ENCODE measurements around the gene RAB8B. TPM values are rescaled to one million over a fixed set of nuclear protein-coding genes. Genes with fewer than 3 reads are reported as not detected.

The RAB8B gene
- total and polyA plus RNA-seq, 2 of the 13 experiments (the other 11 are each of a cell fraction or from before 2014, with no cell fraction given) = 6.8 to 14.2 TPM

DNA sequence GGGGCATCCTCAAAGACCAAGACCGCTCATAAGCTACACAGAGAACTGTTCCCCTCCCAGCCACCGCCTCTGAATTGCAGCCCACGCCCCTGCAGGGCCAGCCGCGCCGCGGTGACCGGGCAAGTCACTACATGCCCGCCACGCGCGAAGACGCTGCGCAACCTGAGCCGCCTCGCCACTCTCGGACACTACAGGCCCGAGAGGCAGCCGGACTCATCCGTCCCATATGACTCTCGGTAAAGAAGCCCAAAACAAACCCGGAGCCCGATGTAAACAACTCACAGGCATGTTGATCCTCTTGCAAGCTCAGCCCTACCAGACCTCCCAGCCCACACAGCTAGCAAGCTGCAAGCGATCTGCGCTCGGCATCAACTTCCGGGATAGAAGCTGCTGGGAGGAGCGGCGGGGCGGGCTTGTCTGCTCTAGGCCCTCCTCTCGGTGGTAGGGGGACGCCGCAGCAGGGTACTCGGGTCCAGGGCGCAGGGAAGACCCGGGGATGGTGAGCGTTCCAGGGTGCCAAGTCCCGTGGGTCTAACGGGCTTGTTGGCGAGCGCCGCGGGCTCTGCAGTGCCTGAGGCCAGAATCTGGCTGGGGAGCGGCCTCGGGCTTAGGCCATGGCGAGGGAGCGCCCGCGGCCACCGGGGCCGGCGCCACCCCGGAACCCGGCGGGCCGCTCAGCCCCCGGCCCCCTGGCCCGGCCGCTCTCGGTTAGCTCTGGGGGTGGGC, 32.1 kb upstream of the RAB8B start, which contains the start of gene RPS27L (continued):
- TF ChIP-seq ZSCAN25 (CRISPR knock-in tag; IDR thresholded peaks at IDR 0.05) = 0 out of 2 replicates have a peak, but pooled peaks have one; percentile 46
- TF ChIP-seq DPF2 (CRISPR knock-in tag; IDR thresholded peaks at IDR 0.05; ENCODE audit: borderline replicate concordance, low read depth) = no peak
- no peak for TF ChIP-seq ZNF569 (CRISPR knock-in tag; IDR thresholded peaks at IDR 0.05; ENCODE audit: borderline replicate concordance)
- no peak for TF ChIP-seq ZNF841 (CRISPR knock-in tag; IDR thresholded peaks at IDR 0.05; ENCODE audit: borderline replicate concordance)
- TF ChIP-seq, protein P1, sequence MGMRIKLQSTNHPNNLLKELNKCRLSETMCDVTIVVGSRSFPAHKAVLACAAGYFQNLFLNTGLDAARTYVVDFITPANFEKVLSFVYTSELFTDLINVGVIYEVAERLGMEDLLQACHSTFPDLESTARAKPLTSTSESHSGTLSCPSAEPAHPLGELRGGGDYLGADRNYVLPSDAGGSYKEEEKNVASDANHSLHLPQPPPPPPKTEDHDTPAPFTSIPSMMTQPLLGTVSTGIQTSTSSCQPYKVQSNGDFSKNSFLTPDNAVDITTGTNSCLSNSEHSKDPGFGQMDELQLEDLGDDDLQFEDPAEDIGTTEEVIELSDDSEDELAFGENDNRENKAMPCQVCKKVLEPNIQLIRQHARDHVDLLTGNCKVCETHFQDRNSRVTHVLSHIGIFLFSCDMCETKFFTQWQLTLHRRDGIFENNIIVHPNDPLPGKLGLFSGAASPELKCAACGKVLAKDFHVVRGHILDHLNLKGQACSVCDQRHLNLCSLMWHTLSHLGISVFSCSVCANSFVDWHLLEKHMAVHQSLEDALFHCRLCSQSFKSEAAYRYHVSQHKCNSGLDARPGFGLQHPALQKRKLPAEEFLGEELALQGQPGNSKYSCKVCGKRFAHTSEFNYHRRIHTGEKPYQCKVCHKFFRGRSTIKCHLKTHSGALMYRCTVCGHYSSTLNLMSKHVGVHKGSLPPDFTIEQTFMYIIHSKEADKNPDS (CRISPR knock-in tag; IDR thresholded peaks at IDR 0.05) = peak; percentile 39; the same call in 1 of the 2 replicates
- no peak for TF ChIP-seq ZBTB3 (CRISPR knock-in tag; IDR thresholded peaks at IDR 0.05; ENCODE audit: borderline replicate concordance, low read depth)
- peak; percentile 81 for TF ChIP-seq TGIF2 (CRISPR knock-in tag; IDR thresholded peaks at IDR 0.05)
- TF ChIP-seq HCFC1 (IDR thresholded peaks at IDR 0.05; ENCODE audit: low read depth, low read length) = no peak; the same call in 1 of the 2 replicates
- TF ChIP-seq, protein P2, sequence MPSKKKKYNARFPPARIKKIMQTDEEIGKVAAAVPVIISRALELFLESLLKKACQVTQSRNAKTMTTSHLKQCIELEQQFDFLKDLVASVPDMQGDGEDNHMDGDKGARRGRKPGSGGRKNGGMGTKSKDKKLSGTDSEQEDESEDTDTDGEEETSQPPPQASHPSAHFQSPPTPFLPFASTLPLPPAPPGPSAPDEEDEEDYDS (CRISPR knock-in tag; IDR thresholded peaks at IDR 0.05) = peak; percentile 92
- no peak for TF ChIP-seq ZMYM2 (CRISPR knock-in tag; IDR thresholded peaks at IDR 0.05)
- TF ChIP-seq, protein P3, sequence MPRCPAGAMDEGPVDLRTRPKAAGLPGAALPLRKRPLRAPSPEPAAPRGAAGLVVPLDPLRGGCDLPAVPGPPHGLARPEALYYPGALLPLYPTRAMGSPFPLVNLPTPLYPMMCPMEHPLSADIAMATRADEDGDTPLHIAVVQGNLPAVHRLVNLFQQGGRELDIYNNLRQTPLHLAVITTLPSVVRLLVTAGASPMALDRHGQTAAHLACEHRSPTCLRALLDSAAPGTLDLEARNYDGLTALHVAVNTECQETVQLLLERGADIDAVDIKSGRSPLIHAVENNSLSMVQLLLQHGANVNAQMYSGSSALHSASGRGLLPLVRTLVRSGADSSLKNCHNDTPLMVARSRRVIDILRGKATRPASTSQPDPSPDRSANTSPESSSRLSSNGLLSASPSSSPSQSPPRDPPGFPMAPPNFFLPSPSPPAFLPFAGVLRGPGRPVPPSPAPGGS (CRISPR knock-in tag; IDR thresholded peaks at IDR 0.05) = peak; percentile 62; the same call in 1 of the 2 replicates
- no peak for TF ChIP-seq ZNF354B (CRISPR knock-in tag; IDR thresholded peaks at IDR 0.05)
- peak; percentile 92 for TF ChIP-seq ZNF232 (CRISPR knock-in tag; IDR thresholded peaks at IDR 0.05; ENCODE audit: borderline replicate concordance)
- no peak for TF ChIP-seq KDM6A (CRISPR knock-in tag; IDR thresholded peaks at IDR 0.05; ENCODE audit: low read depth)
- TF ChIP-seq, protein P4, sequence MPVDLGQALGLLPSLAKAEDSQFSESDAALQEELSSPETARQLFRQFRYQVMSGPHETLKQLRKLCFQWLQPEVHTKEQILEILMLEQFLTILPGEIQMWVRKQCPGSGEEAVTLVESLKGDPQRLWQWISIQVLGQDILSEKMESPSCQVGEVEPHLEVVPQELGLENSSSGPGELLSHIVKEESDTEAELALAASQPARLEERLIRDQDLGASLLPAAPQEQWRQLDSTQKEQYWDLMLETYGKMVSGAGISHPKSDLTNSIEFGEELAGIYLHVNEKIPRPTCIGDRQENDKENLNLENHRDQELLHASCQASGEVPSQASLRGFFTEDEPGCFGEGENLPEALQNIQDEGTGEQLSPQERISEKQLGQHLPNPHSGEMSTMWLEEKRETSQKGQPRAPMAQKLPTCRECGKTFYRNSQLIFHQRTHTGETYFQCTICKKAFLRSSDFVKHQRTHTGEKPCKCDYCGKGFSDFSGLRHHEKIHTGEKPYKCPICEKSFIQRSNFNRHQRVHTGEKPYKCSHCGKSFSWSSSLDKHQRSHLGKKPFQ (CRISPR knock-in tag; IDR thresholded peaks at IDR 0.05; ENCODE audit: insufficient replicate concordance) = no peak
- TF ChIP-seq, protein P5, sequence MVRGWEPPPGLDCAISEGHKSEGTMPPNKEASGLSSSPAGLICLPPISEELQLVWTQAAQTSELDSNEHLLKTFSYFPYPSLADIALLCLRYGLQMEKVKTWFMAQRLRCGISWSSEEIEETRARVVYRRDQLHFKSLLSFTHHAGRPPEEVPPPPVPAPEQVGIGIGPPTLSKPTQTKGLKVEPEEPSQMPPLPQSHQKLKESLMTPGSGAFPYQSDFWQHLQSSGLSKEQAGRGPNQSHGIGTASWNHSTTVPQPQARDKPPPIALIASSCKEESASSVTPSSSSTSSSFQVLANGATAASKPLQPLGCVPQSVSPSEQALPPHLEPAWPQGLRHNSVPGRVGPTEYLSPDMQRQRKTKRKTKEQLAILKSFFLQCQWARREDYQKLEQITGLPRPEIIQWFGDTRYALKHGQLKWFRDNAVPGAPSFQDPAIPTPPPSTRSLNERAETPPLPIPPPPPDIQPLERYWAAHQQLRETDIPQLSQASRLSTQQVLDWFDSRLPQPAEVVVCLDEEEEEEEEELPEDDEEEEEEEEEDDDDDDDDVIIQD (CRISPR knock-in tag; IDR thresholded peaks at IDR 0.05; ENCODE audit: low read depth) = peak; percentile 44; the same call in 1 of the 2 replicates
- TF ChIP-seq, protein P6, sequence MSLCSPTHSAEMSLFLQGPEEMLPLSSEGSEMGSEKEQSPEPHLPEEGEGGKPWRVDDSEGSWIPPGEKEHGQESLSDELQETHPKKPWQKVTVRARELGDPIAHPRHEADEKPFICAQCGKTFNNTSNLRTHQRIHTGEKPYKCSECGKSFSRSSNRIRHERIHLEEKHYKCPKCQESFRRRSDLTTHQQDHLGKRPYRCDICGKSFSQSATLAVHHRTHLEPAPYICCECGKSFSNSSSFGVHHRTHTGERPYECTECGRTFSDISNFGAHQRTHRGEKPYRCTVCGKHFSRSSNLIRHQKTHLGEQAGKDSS (CRISPR knock-in tag; IDR thresholded peaks at IDR 0.05; ENCODE audit: borderline replicate concordance, low read depth) = no peak
- 0 out of 2 replicates have a peak, but pooled peaks have one; percentile 26 for TF ChIP-seq MAFG (CRISPR knock-in tag; IDR thresholded peaks at IDR 0.05)
- TF ChIP-seq, protein P7, sequence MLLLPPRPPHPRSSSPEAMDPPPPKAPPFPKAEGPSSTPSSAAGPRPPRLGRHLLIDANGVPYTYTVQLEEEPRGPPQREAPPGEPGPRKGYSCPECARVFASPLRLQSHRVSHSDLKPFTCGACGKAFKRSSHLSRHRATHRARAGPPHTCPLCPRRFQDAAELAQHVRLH (CRISPR knock-in tag; IDR thresholded peaks at IDR 0.05; ENCODE audit: borderline replicate concordance, low read depth) = peak; percentile 84
- no peak for TF ChIP-seq ZNF644 (CRISPR knock-in tag; IDR thresholded peaks at IDR 0.05; ENCODE audit: low read depth)
- no peak for TF ChIP-seq ZNF781 (CRISPR knock-in tag; IDR thresholded peaks at IDR 0.05; ENCODE audit: borderline replicate concordance, not compliant biosample characterization)

Data from HepG2 (cell line).